Panc1 (cell line): ENCODE measurements around the gene PGD. TPM values are rescaled to one million over a fixed set of nuclear protein-coding genes. Genes with fewer than 3 reads are reported as not detected.

Experiments
- ATAC-seq: fragments of 200-7000 bp; cut with Tn5 transposase; 2 replicates; pipeline ENCODE4 v1.9.1; 2020; ENCODE audit warnings: mild to moderate bottlenecking, moderate library complexity
- Bru-seq: library from RNA; stranded (reverse); fragments of 400-500 nt; gene quantifications from one replicate; lab custom pipeline; 2021; lab: Mats Ljungman, UMichigan
- BruChase-seq, 2 experiments: library from RNA; stranded (reverse); fragments of 400-500 nt; gene quantifications; one replicate each; lab custom pipeline; 2021; lab: Mats Ljungman, UMichigan
- BruUV-seq: library from RNA; stranded (reverse); fragments of 400-500 nt; replicated peaks from 2 replicates; lab custom pipeline; 2021; lab: Mats Ljungman, UMichigan
- CTCF ChIA-PET: fragments of 300-600 bp; sonication (Branson Sonifier 250); formaldehyde crosslinking; loops from one replicate; lab custom pipeline; 2022; ENCODE audit warnings: antibody characterized with exemption; lab: Charles Lee
- POLR2A ChIA-PET: fragments of 300-600 bp; sonication (Branson Sonifier 250); formaldehyde crosslinking; loops from one replicate; lab custom pipeline; 2022; ENCODE audit warnings: antibody characterized with exemption; lab: Charles Lee
- DNase-seq: peaks from one replicate; pipeline ENCODE4 v3.0.0-alpha.2; 2010; ENCODE audit warnings: low read depth, low spot score
- H3K27ac ChIP-seq: 2 replicates; pipeline ENCODE4 v1.5.1; 2011; ENCODE audit warnings: mild to moderate bottlenecking, low read length, inconsistent platforms
- H3K27me3 ChIP-seq: fragments of 200-500 bp; sonication (Bioruptor generic); 2 replicates; pipeline ENCODE4 v1.6.0; 2014; ENCODE audit warnings: low read length, inconsistent platforms; ENCODE audit not compliant: control insufficient read depth, insufficient read depth
- H3K36me3 ChIP-seq: fragments of 200-500 bp; sonication (Bioruptor generic); 2 replicates; pipeline ENCODE4 v1.5.1; 2014; ENCODE audit warnings: inconsistent platforms, mild to moderate bottlenecking, low read length, moderate library complexity; ENCODE audit not compliant: control insufficient read depth, insufficient read depth
- H3K4me1 ChIP-seq: 2 replicates; pipeline ENCODE4 v1.5.1; 2011; ENCODE audit warnings: inconsistent platforms, mild to moderate bottlenecking, low read length, moderate library complexity; ENCODE audit not compliant: control insufficient read depth, insufficient read depth
- H3K4me3 ChIP-seq, 2 experiments: 2 replicates each; pipeline ENCODE4 v1.5.1; 2011 to 2012; ENCODE audit warnings: low read depth in 2 of 2, low read length in 2 of 2, mild to moderate bottlenecking in 2 of 2, inconsistent platforms in 1 of 2, moderate library complexity in 1 of 2
- H3K9me3 ChIP-seq: fragments of 200-500 bp; sonication (Bioruptor generic); 2 replicates; pipeline ENCODE4 v1.5.1; 2014; ENCODE audit warnings: low read depth, mild to moderate bottlenecking, inconsistent platforms, low read length, moderate library complexity; ENCODE audit not compliant: control insufficient read depth, insufficient read depth
- POLR2AphosphoS5 ChIP-seq: IDR thresholded peaks from 2 replicates; pipeline ENCODE4 v1.6.1; 2012; ENCODE audit warnings: mild to moderate bottlenecking, low read depth, low read length, moderate library complexity
- SIN3A ChIP-seq: IDR thresholded peaks from 2 replicates; pipeline ENCODE4 v1.6.1; 2012; ENCODE audit warnings: low read depth, mild to moderate bottlenecking, low read length, moderate library complexity, borderline replicate concordance; ENCODE audit not compliant: insufficient read depth
- TCF7L2 ChIP-seq: IDR thresholded peaks from 2 replicates; pipeline ENCODE4 v1.6.1; 2011; ENCODE audit warnings: mild to moderate bottlenecking, low read depth, low read length, inconsistent platforms
- in situ Hi-C: cut with HindIII; loops from 2 replicates; pipeline ENCODE4 v1.10.0; 2016; ENCODE audit warnings: low sequenced_read_pairs, low pct_unique_long_range_greater_than_20kb
- intact Hi-C: fragments of 100-400 bp; cut with micrococcal nuclease; formaldehyde crosslinking; loops from one replicate; pipeline ENCODE4 v1.10.0; 2022; ENCODE audit not compliant: unreplicated experiment
- long read RNA-seq: library from polyadenylated mRNA; unstranded; transcript quantifications from one replicate; pipeline ENCODE4 v2.0.0, GENCODE V29; 2021; ENCODE audit not compliant: unreplicated experiment
- polyA plus RNA-seq: library from polyadenylated mRNA; unstranded; fragments of >200 nt; gene quantifications from one replicate; pipeline ENCODE4 v1.2.1, GENCODE V29; 2012; ENCODE audit warnings: missing spikeins; ENCODE audit not compliant: insufficient read length
- total RNA-seq: library from RNA; stranded (reverse); gene quantifications from one replicate; pipeline ENCODE4 v1.2.1, GENCODE V29; 2021; ENCODE audit not compliant: unreplicated experiment
- TF ChIP-seq, protein P1 (sequence below), 2 experiments: IDR thresholded peaks; 2 replicates each; pipeline ENCODE4 v1.6.1; 2011 to 2012; ENCODE audit warnings: low read depth in 2 of 2, control low read depth in 1 of 2, low read length in 1 of 2, mild to moderate bottlenecking in 1 of 2, moderate library complexity in 1 of 2; ENCODE audit not compliant: insufficient read depth in 1 of 2
- TF ChIP-seq, protein P2 (sequence below): fragments of 450-650 bp; IDR thresholded peaks from 2 replicates; pipeline ENCODE4 v1.5.1; 2017; ENCODE audit warnings: mild to moderate bottlenecking

The PGD gene
- total RNA-seq (158 TPM), Bru-seq, nascent RNA (percentile 78 among the genes with signal in this experiment), BruChase-seq, experiment 1, labeled RNA remaining after a 2-hour chase (percentile 85 among the genes with signal in this experiment), BruChase-seq, experiment 2, labeled RNA remaining after a 6-hour chase (percentile 92 among the genes with signal in this experiment)
- polyA plus RNA-seq = 187 TPM
- long read RNA-seq, transcript PGD-201 (13 exons, 1,885 nt) = major isoform, 206 of 299 reads
- long read RNA-seq, partial matches to known transcripts = 80 of 299 reads
- long read RNA-seq, other reads (novel, unspliced or antisense) = 13 of 299 reads

DNA sequence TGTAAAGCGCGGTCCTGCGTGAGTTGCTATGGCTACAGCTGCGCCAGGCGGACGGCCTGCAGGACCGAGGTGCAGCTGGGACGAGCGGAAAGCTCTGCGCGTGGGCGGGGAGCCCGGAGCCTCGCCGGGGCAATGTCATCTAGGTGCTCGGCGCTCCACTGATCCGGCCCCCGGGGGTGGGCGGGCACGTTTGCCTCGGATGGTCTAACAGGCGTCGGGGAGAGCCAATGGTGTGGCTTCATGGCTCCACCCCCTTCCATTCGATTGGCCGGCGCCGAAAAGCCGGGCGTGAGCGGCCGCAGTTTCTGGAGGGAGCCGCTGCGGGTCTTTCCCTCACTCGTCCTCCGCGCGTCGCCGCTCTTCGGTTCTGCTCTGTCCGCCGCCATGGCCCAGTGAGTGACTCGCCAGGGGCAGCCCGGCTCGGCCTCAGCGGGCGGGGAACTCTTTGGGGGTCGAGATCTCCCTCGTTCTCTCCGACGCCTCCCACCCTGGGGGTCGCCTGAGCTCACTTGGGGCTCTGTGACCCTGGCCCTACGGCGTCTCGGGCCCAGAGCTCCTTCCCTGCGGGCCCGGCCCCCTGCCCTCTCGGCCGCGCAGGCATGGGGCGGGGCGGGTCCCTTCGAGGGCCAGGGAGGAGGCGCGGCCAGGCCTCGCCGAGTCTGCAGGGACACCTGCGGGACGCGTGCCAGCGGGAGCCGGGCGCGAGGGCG is at the start of gene PGD:
Gene PGD, plus strand, starts transcription at position 331 of the 710 bp plus-strand sequence. Its CDS starts 54 bp downstream, at position 385.
- Histone ChIP-seq H3K9me3 (peaks cover 3% of the 10 kb centered on the region; the same call in 1 of the 2 replicates), H3K36me3 (peaks cover 5% of the 10 kb centered on the region; the same call in 1 of the 2 replicates), H3K4me3 (peak within 1 kb of the TSS; percentile 68 to 83), H3K27me3 (no peaks in the 10 kb centered on the region), H3K27ac (peak within 1 kb of the TSS; percentile 74), H3K4me1 (0 out of 2 replicates have a peak, but pooled peaks cover 5% of the 10 kb centered on the region)
- ChIA-PET CTCF (interaction anchor here (1.1 kb wide), 1 partner anchor 21 kb away, joined by 3 read pairs; no protein-coding TSS in a partner anchor), POLR2A (interaction anchor here (1.0 kb wide), 1 partner anchor 11 kb away, joined by 3 read pairs; no protein-coding TSS in a partner anchor)
- in situ Hi-C loops = no loop called here
- intact Hi-C loops = no loop called here
- TF ChIP-seq SIN3A (peak; percentile 87; the same call in 1 of the 2 replicates), POLR2AphosphoS5 (peak; percentile 77)
- TF ChIP-seq, protein P1, sequence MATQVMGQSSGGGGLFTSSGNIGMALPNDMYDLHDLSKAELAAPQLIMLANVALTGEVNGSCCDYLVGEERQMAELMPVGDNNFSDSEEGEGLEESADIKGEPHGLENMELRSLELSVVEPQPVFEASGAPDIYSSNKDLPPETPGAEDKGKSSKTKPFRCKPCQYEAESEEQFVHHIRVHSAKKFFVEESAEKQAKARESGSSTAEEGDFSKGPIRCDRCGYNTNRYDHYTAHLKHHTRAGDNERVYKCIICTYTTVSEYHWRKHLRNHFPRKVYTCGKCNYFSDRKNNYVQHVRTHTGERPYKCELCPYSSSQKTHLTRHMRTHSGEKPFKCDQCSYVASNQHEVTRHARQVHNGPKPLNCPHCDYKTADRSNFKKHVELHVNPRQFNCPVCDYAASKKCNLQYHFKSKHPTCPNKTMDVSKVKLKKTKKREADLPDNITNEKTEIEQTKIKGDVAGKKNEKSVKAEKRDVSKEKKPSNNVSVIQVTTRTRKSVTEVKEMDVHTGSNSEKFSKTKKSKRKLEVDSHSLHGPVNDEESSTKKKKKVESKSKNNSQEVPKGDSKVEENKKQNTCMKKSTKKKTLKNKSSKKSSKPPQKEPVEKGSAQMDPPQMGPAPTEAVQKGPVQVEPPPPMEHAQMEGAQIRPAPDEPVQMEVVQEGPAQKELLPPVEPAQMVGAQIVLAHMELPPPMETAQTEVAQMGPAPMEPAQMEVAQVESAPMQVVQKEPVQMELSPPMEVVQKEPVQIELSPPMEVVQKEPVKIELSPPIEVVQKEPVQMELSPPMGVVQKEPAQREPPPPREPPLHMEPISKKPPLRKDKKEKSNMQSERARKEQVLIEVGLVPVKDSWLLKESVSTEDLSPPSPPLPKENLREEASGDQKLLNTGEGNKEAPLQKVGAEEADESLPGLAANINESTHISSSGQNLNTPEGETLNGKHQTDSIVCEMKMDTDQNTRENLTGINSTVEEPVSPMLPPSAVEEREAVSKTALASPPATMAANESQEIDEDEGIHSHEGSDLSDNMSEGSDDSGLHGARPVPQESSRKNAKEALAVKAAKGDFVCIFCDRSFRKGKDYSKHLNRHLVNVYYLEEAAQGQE (IDR thresholded peaks at IDR 0.05; ENCODE audit: insufficient read depth in 1 of 2, low read depth in 2 of 2, low read length in 1 of 2) = no peak
- peak; percentile 99 for ATAC-seq
- no TSS peak for BruUV-seq
- peak; percentile 78 for DNase-seq

DNA sequence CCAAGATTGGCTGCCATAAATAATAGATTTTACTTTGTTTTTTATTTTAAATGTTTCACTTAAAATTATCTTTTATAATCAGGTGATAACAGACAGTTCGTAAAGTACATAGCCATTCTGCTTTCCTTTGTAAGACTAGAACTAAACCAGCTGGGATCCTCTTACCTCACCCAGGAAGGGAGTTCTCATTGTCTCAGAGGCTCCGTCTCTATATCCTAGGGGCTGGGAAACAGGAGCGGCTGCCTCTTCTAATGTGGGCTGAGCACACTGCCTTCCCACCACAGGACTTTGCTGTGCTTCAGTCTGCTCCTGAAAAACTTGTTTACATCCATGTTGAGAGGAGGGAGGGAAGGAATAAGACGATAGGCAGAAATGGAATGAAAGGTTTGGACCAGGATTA is 45.6 kb upstream of the PGD start:
- H3K27me3 ChIP-seq = no peaks in the 10 kb centered on the region
- intact Hi-C loops = no loop called here

More for the DNA sequence above, 45.6 kb upstream of the PGD start:
- no peak for TF ChIP-seq TCF7L2
- TF ChIP-seq POLR2AphosphoS5 = no peak
- TF ChIP-seq, protein P2, sequence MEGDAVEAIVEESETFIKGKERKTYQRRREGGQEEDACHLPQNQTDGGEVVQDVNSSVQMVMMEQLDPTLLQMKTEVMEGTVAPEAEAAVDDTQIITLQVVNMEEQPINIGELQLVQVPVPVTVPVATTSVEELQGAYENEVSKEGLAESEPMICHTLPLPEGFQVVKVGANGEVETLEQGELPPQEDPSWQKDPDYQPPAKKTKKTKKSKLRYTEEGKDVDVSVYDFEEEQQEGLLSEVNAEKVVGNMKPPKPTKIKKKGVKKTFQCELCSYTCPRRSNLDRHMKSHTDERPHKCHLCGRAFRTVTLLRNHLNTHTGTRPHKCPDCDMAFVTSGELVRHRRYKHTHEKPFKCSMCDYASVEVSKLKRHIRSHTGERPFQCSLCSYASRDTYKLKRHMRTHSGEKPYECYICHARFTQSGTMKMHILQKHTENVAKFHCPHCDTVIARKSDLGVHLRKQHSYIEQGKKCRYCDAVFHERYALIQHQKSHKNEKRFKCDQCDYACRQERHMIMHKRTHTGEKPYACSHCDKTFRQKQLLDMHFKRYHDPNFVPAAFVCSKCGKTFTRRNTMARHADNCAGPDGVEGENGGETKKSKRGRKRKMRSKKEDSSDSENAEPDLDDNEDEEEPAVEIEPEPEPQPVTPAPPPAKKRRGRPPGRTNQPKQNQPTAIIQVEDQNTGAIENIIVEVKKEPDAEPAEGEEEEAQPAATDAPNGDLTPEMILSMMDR = no peak
- TF ChIP-seq, protein P1 (IDR thresholded peaks at IDR 0.05; ENCODE audit: insufficient read depth in 1 of 2, low read depth in 2 of 2, low read length in 1 of 2) = no peak
- TF ChIP-seq SIN3A = no peak
- ATAC-seq = no peak
- no peak overlapping the region for H3K4me3 ChIP-seq
- no peaks in the 10 kb centered on the region for H3K9me3 ChIP-seq
- BruUV-seq = no TSS peak
- CTCF ChIA-PET = no interaction called here
- no peak overlapping the region for H3K27ac ChIP-seq
- DNase-seq = no peak
- POLR2A ChIA-PET = no interaction called here
- no peaks in the 10 kb centered on the region for H3K4me1 ChIP-seq
- H3K36me3 ChIP-seq = no peaks in the 10 kb centered on the region
- in situ Hi-C loops = no loop called here
